Mesenchymal stem cell (in vitro differentiated cells and primary cell): ENCODE results near the gene SYF2.

Source experiments
- DNase-seq: peaks from one replicate; pipeline ENCODE4 v3.0.0-alpha.2; 2013
- H2AFZ ChIP-seq: one replicate; pipeline ENCODE4 v1.6.1; 2013; ENCODE audit warnings: low read depth, mild to moderate bottlenecking, control low read depth, inconsistent platforms, low read length, moderate library complexity
- H2AK5ac ChIP-seq: 2 replicates; pipeline ENCODE4 v1.6.1; 2013; ENCODE audit warnings: low read length, moderate library complexity, mild to moderate bottlenecking, inconsistent platforms; ENCODE audit not compliant: severe bottlenecking
- H2BK120ac ChIP-seq: one replicate; pipeline ENCODE4 v1.6.1; 2013; ENCODE audit warnings: low read depth, mild to moderate bottlenecking, inconsistent platforms, low read length, moderate library complexity
- H2BK12ac ChIP-seq, 2 experiments: one replicate each; pipeline ENCODE4 v1.6.1; 2013; ENCODE audit warnings: inconsistent platforms in 2 of 2, low read length in 2 of 2, mild to moderate bottlenecking in 2 of 2, moderate library complexity in 2 of 2, control low read depth in 1 of 2
- H2BK15ac ChIP-seq: one replicate; pipeline ENCODE4 v1.6.1; 2013; ENCODE audit warnings: mild to moderate bottlenecking, low read depth, inconsistent platforms; ENCODE audit not compliant: poor library complexity, severe bottlenecking
- H2BK5ac ChIP-seq: 2 replicates; pipeline ENCODE4 v1.6.1; 2013; ENCODE audit warnings: low read depth, mild to moderate bottlenecking, low read length, control low read depth, inconsistent platforms; ENCODE audit not compliant: poor library complexity, severe bottlenecking
- H3K14ac ChIP-seq, 2 experiments: one replicate each; pipeline ENCODE4 v1.6.1; 2013; ENCODE audit warnings: inconsistent platforms in 2 of 2, low read length in 2 of 2, control low read depth in 1 of 2, mild to moderate bottlenecking in 1 of 2, moderate library complexity in 1 of 2
- H3K18ac ChIP-seq, 2 experiments: one replicate each; pipeline ENCODE4 v1.6.1; 2013; ENCODE audit warnings: inconsistent platforms in 2 of 2, low read length in 2 of 2, control low read depth in 1 of 2, low read depth in 1 of 2, mild to moderate bottlenecking in 1 of 2
- H3K23ac ChIP-seq, 2 experiments: one replicate each; pipeline ENCODE4 v1.6.1; 2013; ENCODE audit warnings: inconsistent platforms in 2 of 2, low read length in 2 of 2, mild to moderate bottlenecking in 2 of 2, moderate library complexity in 2 of 2, control low read depth in 1 of 2
- H3K27ac ChIP-seq: 2 replicates; pipeline ENCODE4 v1.5.1; 2013; ENCODE audit warnings: mild to moderate bottlenecking, moderate library complexity, low read length, control low read depth, inconsistent platforms; ENCODE audit not compliant: poor library complexity, severe bottlenecking
- H3K27me3 ChIP-seq, 2 experiments: 2 replicates each; pipeline versions ENCODE4 v1.6.1 to v1.7.0; 2013; ENCODE audit warnings: low read length in 2 of 2, mild to moderate bottlenecking in 2 of 2, moderate library complexity in 2 of 2, control low read depth in 1 of 2, inconsistent platforms in 1 of 2; ENCODE audit not compliant: control insufficient read depth in 1 of 2, insufficient read depth in 1 of 2
- H3K36me3 ChIP-seq, 2 experiments: 2 replicates each; pipeline versions ENCODE4 v1.6.1 to v1.7.0; 2013; ENCODE audit warnings: low read length in 2 of 2, control low read depth in 1 of 2, inconsistent platforms in 1 of 2, low read depth in 1 of 2, mild to moderate bottlenecking in 1 of 2; ENCODE audit not compliant: insufficient read depth in 2 of 2, control insufficient read depth in 1 of 2
- H3K4ac ChIP-seq, 2 experiments: one replicate each; pipeline ENCODE4 v1.6.1; 2013; ENCODE audit warnings: inconsistent platforms in 2 of 2, low read length in 2 of 2, mild to moderate bottlenecking in 2 of 2, moderate library complexity in 2 of 2, control low read depth in 1 of 2, low read depth in 1 of 2
- H3K4me1 ChIP-seq: 2 replicates; pipeline ENCODE4 v1.6.1; 2013; ENCODE audit warnings: low read depth, low read length, control low read depth; ENCODE audit not compliant: control insufficient read depth, insufficient read depth
- H3K4me2 ChIP-seq: 2 replicates; pipeline ENCODE4 v1.6.1; 2013; ENCODE audit warnings: low read length, mild to moderate bottlenecking, inconsistent platforms; ENCODE audit not compliant: poor library complexity, severe bottlenecking
- H3K4me3 ChIP-seq, 2 experiments: 2 replicates each; pipeline versions ENCODE4 v1.5.1 to v1.7.0; 2013; ENCODE audit warnings: low read length in 2 of 2, mild to moderate bottlenecking in 2 of 2, control low read depth in 1 of 2, low read depth in 1 of 2; ENCODE audit not compliant: insufficient read depth in 1 of 2
- H3K79me1 ChIP-seq: replicated peaks from 2 replicates; pipeline ENCODE4 v1.6.1; 2013; ENCODE audit warnings: mild to moderate bottlenecking, control low read depth, low read length, inconsistent platforms; ENCODE audit not compliant: poor library complexity, severe bottlenecking
- H3K9ac ChIP-seq: 2 replicates; pipeline ENCODE4 v1.7.0; 2013; ENCODE audit warnings: mild to moderate bottlenecking, low read length, moderate library complexity
- H3K9me3 ChIP-seq: 2 replicates; pipeline ENCODE4 v1.7.0; 2013; ENCODE audit warnings: mild to moderate bottlenecking, low read length; ENCODE audit not compliant: control insufficient read depth
- H4K8ac ChIP-seq: one replicate; pipeline ENCODE4 v1.6.1; 2013; ENCODE audit warnings: inconsistent platforms, mild to moderate bottlenecking, low read length, moderate library complexity
- H4K91ac ChIP-seq: one replicate; pipeline ENCODE4 v1.6.1; 2013; ENCODE audit warnings: mild to moderate bottlenecking, low read length, inconsistent platforms
- WGBS: methylation state at CpG from one replicate; pipeline ENCODE4 v1.1.7; 2013; ENCODE audit warnings: mixed read lengths; 5-methylcytosine and 5-hydroxymethylcytosine counted together

SYF2 gene

GRCh38 chr1:25217598-25218232 is 14.6 kb downstream of the SYF2 start:
- Histone ChIP-seq H3K9ac (no peak overlapping the region), H3K27me3 (no peaks in the 10 kb centered on the region), H3K9me3 (no peaks in the 10 kb centered on the region), H4K8ac (no peak overlapping the region), H3K4ac (no peak overlapping the region), H2BK15ac (no peak overlapping the region), H3K23ac (no peak overlapping the region), H2BK5ac (no peak overlapping the region), H3K4me2 (no peak overlapping the region), H2AFZ (no peak overlapping the region), H2BK12ac (no peak overlapping the region), H2BK120ac (no peak overlapping the region), H3K4me1 (no peaks in the 10 kb centered on the region), H3K36me3 (peaks cover 16 to 39% of the 10 kb centered on the region in 2 experiments), H3K14ac (no peak overlapping the region), H4K91ac (no peak overlapping the region), H3K4me3 (no peak overlapping the region), H3K27ac (no peak overlapping the region), H2AK5ac (no peak overlapping the region), H3K18ac (no peak overlapping the region), H3K79me1 (peaks cover 1% of the 10 kb centered on the region)
- 87% methylated on average over 8 of the region's 8 CpGs for WGBS
- DNase-seq, result no peak

GRCh38 chr1:25217015-25217414 is 15.3 kb downstream of the SYF2 start:
- no peak overlapping the region for H2AFZ ChIP-seq
- H3K18ac ChIP-seq, result no peak overlapping the region
- 97% methylated on average over 3 of the region's 3 CpGs for WGBS
- no peak overlapping the region for H2BK5ac ChIP-seq
- no peak overlapping the region for H3K14ac ChIP-seq
- H2BK120ac ChIP-seq, result no peak overlapping the region
- no peak overlapping the region for H4K91ac ChIP-seq
- H3K79me1 ChIP-seq, result no peaks in the 10 kb centered on the region
- H3K4me3 ChIP-seq, result no peak overlapping the region
- no peak overlapping the region for H2AK5ac ChIP-seq
- H3K23ac ChIP-seq, result no peak overlapping the region
- H3K4ac ChIP-seq, result no peak overlapping the region
- H3K4me1 ChIP-seq, result no peaks in the 10 kb centered on the region
- H3K27ac ChIP-seq, result no peak overlapping the region
- H3K4me2 ChIP-seq, result no peak overlapping the region
- no peak overlapping the region for H4K8ac ChIP-seq
- H3K36me3 ChIP-seq, result peaks cover 13 to 32% of the 10 kb centered on the region in 2 experiments
- no peak overlapping the region for H2BK15ac ChIP-seq
- DNase-seq, result no peak
- H2BK12ac ChIP-seq, result no peak overlapping the region
- H3K9me3 ChIP-seq, result no peaks in the 10 kb centered on the region
- H3K27me3 ChIP-seq, result no peaks in the 10 kb centered on the region
- no peak overlapping the region for H3K9ac ChIP-seq

GRCh38 chr1:25216123-25216522 is 16.2 kb downstream of the SYF2 start:
- Histone ChIP-seq H3K9me3 (no peaks in the 10 kb centered on the region), H3K27me3 (peaks cover 0 to 4% of the 10 kb centered on the region in 2 experiments), H2AFZ (no peak overlapping the region), H3K27ac (no peak overlapping the region), H2BK12ac (no peak overlapping the region), H3K4me1 (no peaks in the 10 kb centered on the region), H3K4ac (no peak overlapping the region), H3K4me2 (no peak overlapping the region), H2BK120ac (no peak overlapping the region), H3K79me1 (no peaks in the 10 kb centered on the region), H2AK5ac (no peak overlapping the region), H3K18ac (no peak overlapping the region), H3K14ac (no peak overlapping the region), H3K36me3 (peaks cover 10 to 23% of the 10 kb centered on the region in 2 experiments), H2BK5ac (no peak overlapping the region), H3K4me3 (no peak overlapping the region), H2BK15ac (no peak overlapping the region), H3K9ac (no peak overlapping the region), H4K8ac (no peak overlapping the region), H3K23ac (no peak overlapping the region), H4K91ac (no peak overlapping the region)
- 81% methylated on average over 4 of the region's 4 CpGs for WGBS
- no peak for DNase-seq

GRCh38 chr1:25212725-25213124 is 19.6 kb downstream of the SYF2 start:
- H2BK15ac ChIP-seq, result no peak overlapping the region

More at GRCh38 chr1:25212725-25213124, 19.6 kb downstream of the SYF2 start:
- H3K4me1 ChIP-seq, result no peaks in the 10 kb centered on the region
- H2BK120ac ChIP-seq, result no peak overlapping the region
- H2AFZ ChIP-seq, result no peak overlapping the region
- H3K9ac ChIP-seq, result no peak overlapping the region
- no peak overlapping the region for H3K4ac ChIP-seq
- 68% methylated on average over 4 of the region's 5 CpGs for WGBS
- no peak overlapping the region for H3K4me2 ChIP-seq
- H3K9me3 ChIP-seq, result no peaks in the 10 kb centered on the region
- no peaks in the 10 kb centered on the region for H3K36me3 ChIP-seq
- DNase-seq, result no peak
- H4K8ac ChIP-seq, result no peak overlapping the region
- no peak overlapping the region for H4K91ac ChIP-seq
- no peak overlapping the region for H2BK5ac ChIP-seq
- H3K14ac ChIP-seq, result no peak overlapping the region
- no peak overlapping the region for H2AK5ac ChIP-seq
- H3K27ac ChIP-seq, result no peak overlapping the region
- H3K18ac ChIP-seq, result no peak overlapping the region
- no peak overlapping the region for H3K4me3 ChIP-seq
- peaks cover 16 to 18% of the 10 kb centered on the region in 2 experiments for H3K27me3 ChIP-seq
- no peak overlapping the region for H3K23ac ChIP-seq
- H3K79me1 ChIP-seq, result no peaks in the 10 kb centered on the region
- no peak overlapping the region for H2BK12ac ChIP-seq
